IPS-18a (cell line): Measurements from ENCODE around the gene LBHD2.

Source experiments
- H3K27ac ChIP-seq: one replicate; pipeline ENCODE4 v1.5.1; 2013; ENCODE audit warnings: low read length
- H3K27me3 ChIP-seq: one replicate; pipeline ENCODE4 v1.6.1; 2013; ENCODE audit warnings: mild to moderate bottlenecking, low read length; ENCODE audit not compliant: control insufficient read depth, insufficient read depth
- H3K36me3 ChIP-seq: one replicate; pipeline ENCODE4 v1.6.1; 2013; ENCODE audit warnings: low read depth, low read length; ENCODE audit not compliant: control insufficient read depth
- H3K4me1 ChIP-seq: one replicate; pipeline ENCODE4 v1.6.1; 2013; ENCODE audit warnings: low read depth, low read length; ENCODE audit not compliant: control insufficient read depth
- H3K4me3 ChIP-seq: one replicate; pipeline ENCODE4 v1.5.1; 2013; ENCODE audit warnings: low read length
- H3K9ac ChIP-seq: one replicate; pipeline ENCODE4 v1.6.1; 2013; ENCODE audit warnings: mild to moderate bottlenecking, low read length, moderate library complexity
- H3K9me3 ChIP-seq: one replicate; pipeline ENCODE4 v1.6.1; 2013; ENCODE audit warnings: low read depth, low read length; ENCODE audit not compliant: control insufficient read depth

LBHD2 gene

DNA sequence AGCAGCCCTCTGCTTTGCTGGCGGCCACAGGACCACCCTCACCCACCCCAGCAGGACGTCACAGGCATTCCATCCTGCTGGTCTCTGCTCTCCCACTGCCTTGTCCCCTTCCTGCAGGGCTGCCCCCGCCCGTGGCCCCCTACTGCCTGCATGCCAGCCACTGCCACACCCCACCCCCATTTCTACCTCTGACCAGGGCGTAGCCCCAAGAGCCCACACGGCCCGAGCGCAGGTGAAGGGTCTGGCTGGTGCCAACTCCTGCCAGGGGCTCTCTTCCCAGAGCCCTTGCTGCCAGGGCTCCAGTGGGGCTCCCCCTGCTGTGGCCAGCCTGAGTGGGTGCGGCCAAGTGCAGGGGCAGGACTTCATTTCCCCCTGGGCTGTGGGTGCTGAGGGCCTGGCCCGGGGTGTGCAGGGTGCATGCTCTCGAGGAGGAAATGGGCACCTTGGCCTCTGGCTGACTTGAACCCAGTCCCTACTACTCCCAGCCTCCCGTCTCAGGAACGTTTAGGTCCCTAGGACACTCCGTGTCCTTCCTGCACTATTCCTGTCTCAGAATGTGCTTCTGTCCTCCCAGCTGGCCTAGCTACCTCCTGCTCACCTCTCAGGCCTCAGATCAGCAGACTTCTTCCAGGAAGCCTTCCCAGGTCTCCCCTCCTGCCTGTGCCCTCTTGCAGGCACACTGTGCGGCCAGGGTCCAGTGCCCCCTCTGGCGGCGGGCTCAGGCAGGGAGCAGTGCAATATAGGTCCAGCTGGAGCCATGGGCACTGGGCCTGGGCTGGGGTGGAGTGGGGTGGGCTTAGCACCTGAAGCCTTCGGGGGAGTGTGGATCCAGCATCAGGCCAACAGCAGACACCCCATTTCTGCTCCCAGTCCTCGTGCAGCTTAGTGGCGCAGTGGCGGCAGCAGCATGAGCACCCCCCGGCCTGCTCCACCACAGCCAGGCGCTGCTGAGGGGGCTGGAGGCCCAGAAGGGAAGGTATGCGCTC is 1.4 kb downstream of the LBHD2 start:
- H3K36me3 ChIP-seq = no peaks in the 10 kb centered on the region
- no peaks in the 10 kb centered on the region for H3K4me1 ChIP-seq
- no peak overlapping the region for H3K4me3 ChIP-seq
- no peak overlapping the region for H3K9ac ChIP-seq
- no peaks in the 10 kb centered on the region for H3K9me3 ChIP-seq
- H3K27me3 ChIP-seq = peaks cover 33% of the 10 kb centered on the region
- no peak overlapping the region for H3K27ac ChIP-seq

DNA sequence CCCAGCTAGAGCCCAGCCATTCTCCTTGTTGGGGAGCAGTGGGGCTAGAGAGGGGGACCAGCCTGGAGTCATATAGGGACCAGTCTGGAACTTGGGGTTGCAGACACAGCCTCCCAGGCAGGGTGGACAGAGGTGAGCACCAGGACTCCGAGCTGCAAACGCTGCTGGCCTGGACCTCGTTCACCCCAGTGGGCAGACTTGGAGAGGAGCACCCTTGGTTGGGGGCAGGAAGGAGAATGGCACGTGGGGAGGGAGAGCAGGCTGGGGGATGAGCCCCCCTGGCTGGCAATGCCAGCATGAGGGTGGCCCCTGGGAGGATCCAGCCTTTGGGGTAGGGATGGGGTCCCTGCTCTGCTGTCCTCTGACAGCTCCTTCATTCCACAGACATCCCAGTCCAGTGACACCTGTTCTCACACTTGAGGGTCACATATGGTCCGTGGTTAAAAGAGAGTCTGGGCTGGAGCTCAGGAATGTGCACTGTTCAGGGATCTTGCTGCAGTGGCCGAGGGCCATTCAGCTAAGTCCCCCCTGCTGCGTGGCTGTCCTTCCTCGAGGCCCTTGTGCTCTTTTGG is 2.8 kb downstream of the LBHD2 start:
- Histone ChIP-seq H3K36me3 (no peaks in the 10 kb centered on the region), H3K27me3 (peaks cover 41% of the 10 kb centered on the region), H3K27ac (no peak overlapping the region), H3K9me3 (no peaks in the 10 kb centered on the region), H3K4me3 (no peak overlapping the region), H3K9ac (no peak overlapping the region), H3K4me1 (no peaks in the 10 kb centered on the region)

DNA sequence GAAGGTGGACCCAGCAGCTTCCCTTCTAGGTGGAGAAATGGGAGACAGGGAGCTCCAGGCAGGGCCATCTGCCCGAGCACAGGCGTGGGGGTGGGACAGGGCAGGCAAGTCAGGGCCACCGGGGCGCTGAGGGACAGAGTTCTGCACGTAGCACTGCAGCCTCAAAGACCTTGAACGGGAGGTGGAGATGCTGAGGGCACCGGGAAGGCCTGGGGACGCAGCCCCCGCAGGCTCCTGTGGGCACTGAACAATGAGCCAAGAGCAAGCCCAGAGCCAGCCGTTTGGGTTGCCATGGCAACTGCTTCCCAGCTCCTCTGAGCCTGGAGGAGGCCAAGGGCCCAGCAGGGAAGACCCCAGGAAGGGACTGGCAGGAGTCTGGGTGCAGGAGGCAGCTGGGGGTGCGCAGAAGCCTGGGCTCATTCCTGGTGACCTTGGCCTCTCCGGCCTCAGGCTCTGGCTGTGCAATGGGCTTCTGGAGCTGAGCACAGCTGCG is 3.4 kb downstream of the LBHD2 start:
- H3K9ac ChIP-seq = no peak overlapping the region
- no peaks in the 10 kb centered on the region for H3K36me3 ChIP-seq
- no peak overlapping the region for H3K27ac ChIP-seq
- H3K4me3 ChIP-seq = no peak overlapping the region
- H3K9me3 ChIP-seq = no peaks in the 10 kb centered on the region
- peaks cover 41% of the 10 kb centered on the region for H3K27me3 ChIP-seq
- no peaks in the 10 kb centered on the region for H3K4me1 ChIP-seq

GRCh38 chr14:103088921-103089320 is 4.9 kb downstream of the LBHD2 start:
- no peaks in the 10 kb centered on the region for H3K9me3 ChIP-seq
- H3K4me3 ChIP-seq = no peak overlapping the region
- no peaks in the 10 kb centered on the region for H3K4me1 ChIP-seq
- no peaks in the 10 kb centered on the region for H3K36me3 ChIP-seq
- peaks cover 26% of the 10 kb centered on the region for H3K27me3 ChIP-seq
- H3K9ac ChIP-seq = no peak overlapping the region
- no peak overlapping the region for H3K27ac ChIP-seq

DNA sequence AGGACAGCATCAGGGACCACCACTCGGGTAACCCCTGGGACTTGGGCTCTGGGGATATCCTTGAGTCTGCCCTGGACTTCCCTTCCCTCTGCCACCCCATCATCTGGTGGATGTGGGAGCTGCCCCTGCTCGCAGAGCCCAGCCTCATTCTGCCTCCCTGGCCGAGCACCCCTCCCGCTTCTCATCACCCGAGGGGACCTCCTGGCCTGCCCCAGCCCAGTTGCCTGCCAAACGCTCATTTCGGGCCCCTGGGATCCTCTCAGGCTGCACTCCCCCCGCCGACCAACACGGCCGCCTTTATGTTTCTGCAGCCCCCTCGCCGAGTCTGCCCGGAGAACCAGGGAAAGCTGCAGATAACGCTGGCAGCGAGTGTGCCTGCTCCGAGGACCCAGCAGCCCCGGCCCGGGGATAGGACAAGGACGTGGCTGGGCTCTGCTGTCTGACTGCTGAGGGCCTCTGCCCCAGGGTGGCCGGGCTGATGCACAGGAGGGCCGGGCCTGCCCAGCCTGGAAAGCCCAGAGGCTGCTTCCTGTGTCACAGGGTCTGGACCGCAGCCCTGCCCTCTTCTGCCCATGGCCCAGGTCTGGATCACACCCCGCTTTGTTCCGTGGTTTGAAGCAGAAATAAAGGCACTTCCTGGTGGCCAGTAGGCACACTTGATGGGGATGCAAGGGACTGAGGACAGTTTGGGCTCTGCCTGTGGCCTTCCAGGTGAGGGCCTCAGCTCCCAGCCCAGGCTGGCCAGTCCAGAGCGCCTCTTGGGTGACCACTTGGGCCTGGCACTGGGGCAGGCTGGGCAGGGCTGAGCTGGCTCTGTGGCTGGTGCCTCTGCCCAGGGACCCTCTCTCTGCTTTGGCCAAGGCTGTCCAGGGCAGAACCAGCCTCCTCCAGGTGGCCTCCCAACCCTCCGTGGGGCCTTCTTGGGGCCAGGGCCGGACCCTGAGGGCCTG is 5.7 kb downstream of the LBHD2 start:
- Histone ChIP-seq H3K36me3 (no peaks in the 10 kb centered on the region), H3K9ac (no peak overlapping the region), H3K4me3 (no peak overlapping the region), H3K27ac (no peak overlapping the region), H3K4me1 (no peaks in the 10 kb centered on the region), H3K27me3 (peaks cover 19% of the 10 kb centered on the region), H3K9me3 (no peaks in the 10 kb centered on the region)

- H3K36me3 ChIP-seq = no peaks in the 10 kb centered on the region
- no peak overlapping the region for H3K27ac ChIP-seq
- H3K4me1 ChIP-seq = no peaks in the 10 kb centered on the region
- H3K9me3 ChIP-seq = no peaks in the 10 kb centered on the region
- no peak overlapping the region for H3K9ac ChIP-seq
- H3K4me3 ChIP-seq = no peak overlapping the region
- peaks cover 12% of the 10 kb centered on the region for H3K27me3 ChIP-seq
Observed at GRCh38 chr14:103090481-103091020, 6.5 kb downstream of the LBHD2 start.

DNA sequence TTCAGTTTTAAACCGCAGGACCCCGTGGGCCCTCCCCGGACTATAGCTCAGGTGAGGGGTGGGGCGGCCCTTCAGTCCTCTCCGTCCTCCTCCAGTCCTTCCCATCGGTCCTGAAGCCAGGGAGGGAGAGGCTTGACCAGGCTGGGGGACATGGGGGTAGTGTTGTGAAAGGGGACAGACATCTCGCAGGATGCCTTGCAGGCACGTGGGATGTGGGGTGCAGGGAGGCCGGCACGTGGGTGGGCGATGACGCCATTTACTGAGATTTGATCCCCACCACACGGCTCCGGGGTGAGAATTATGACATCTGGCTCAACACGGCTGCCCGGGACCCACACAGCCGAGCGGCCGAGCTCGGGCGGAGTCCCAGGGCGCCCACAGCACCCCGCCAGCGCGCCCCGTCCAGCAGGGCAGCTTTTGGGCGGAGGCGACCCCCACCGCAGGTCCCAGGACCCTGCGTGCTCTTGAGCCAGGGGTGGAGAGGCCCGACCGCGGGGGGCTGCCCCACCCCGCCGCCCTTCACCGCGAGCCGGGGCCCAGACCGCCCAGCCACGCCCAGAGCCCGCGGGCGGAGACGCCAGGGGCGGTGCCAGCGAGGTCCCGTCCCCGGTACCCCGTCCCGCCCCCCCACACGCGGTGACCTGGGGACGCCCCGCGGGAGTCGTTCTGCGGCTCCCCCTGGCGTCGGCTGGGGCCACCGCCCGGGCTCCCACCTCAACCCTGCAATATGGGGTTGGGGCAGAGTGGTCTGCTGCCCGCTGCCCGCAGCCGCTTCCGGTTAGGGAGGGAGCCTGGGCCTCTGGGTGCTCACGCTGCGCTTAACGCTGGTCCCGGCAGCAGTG is 7.3 kb downstream of the LBHD2 start:
- H3K9ac ChIP-seq = no peak overlapping the region
- peaks cover 12% of the 10 kb centered on the region for H3K27me3 ChIP-seq
- H3K4me3 ChIP-seq = peak overlapping the region; percentile 30
- H3K36me3 ChIP-seq = no peaks in the 10 kb centered on the region
- no peaks in the 10 kb centered on the region for H3K4me1 ChIP-seq
- no peaks in the 10 kb centered on the region for H3K9me3 ChIP-seq
- no peak overlapping the region for H3K27ac ChIP-seq

DNA sequence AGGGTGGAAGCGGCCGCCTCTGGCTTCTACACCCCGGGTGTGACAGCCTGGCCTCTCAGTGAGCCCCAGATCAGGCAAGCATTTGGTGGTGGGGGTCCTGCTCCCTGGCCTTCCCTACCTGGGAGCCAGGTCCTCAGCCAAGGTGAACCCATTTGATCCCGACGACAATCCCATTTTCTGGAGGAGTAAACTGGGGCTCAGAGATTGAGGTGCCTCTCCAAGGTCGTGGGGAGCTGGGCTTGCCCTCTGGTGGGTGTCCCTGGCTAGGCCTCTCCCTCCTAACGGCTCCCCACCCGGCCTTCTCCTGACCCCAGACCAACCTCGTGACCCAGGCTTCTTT is 7.8 kb downstream of the LBHD2 start:
- H3K27ac ChIP-seq = no peak overlapping the region
- H3K4me1 ChIP-seq = no peaks in the 10 kb centered on the region
- peaks cover 12% of the 10 kb centered on the region for H3K27me3 ChIP-seq
- H3K9me3 ChIP-seq = no peaks in the 10 kb centered on the region
- no peaks in the 10 kb centered on the region for H3K36me3 ChIP-seq
- H3K4me3 ChIP-seq = peak overlapping the region; percentile 30
- H3K9ac ChIP-seq = no peak overlapping the region

DNA sequence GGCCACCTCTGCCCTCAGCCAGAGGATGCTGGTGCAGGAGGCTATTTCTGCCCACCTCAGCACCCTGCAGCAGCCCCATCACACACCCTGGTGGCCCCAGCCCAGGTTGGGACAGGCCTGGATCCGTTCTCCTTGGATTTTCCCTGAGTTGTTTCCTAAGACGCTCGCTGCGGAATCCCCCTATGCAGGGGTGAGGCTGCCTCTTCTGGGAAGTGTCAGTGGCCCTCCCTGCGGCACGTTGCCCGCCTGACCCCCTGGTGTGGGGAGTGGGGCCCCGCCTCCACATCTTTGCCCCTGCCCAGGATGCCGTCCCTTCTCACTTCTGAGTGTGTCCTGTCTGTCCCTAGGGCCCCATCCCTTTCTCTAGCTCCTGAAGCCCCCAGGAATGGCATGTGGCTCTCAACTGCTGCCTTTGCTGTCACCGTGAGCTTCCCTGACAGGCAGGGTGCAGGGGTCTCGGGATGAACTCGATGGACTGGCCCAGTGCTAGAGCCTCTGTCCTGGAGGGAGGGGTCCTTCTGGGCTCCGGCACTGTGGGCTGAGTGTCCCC is 9.9 kb downstream of the LBHD2 start:
- Histone ChIP-seq H3K9me3 (no peaks in the 10 kb centered on the region), H3K27me3 (peaks cover 12% of the 10 kb centered on the region), H3K4me1 (no peaks in the 10 kb centered on the region), H3K36me3 (no peaks in the 10 kb centered on the region), H3K4me3 (no peak overlapping the region), H3K27ac (no peak overlapping the region), H3K9ac (no peak overlapping the region)

GRCh38 chr14:103094406-103095209 is 10.6 kb downstream of the LBHD2 start, which contains the start of gene EXOC3L4:
TSS of gene EXOC3L4 (plus strand) at chr14:103094725. CDS start at chr14:103100220, 5,495 bp downstream.
- Histone ChIP-seq H3K9ac (no peak within 1 kb of the TSS), H3K4me1 (no peaks in the 10 kb centered on the region), H3K4me3 (no peak within 1 kb of the TSS), H3K9me3 (no peaks in the 10 kb centered on the region), H3K27me3 (peaks cover 12% of the 10 kb centered on the region), H3K27ac (no peak within 1 kb of the TSS), H3K36me3 (no peaks in the 10 kb centered on the region)
